GM23338 (cell line): ENCODE results near the gene TMEM53. TPM values are rescaled to one million over a fixed set of nuclear protein-coding genes. Genes with fewer than 3 reads are reported as not detected.

Source experiments
- ATAC-seq: fragments of 200-7000 bp; cut with Tn5 transposase; 3 replicates; pipeline ENCODE4 v1.9.1; 2020
- DNase-seq: peaks from one replicate; pipeline ENCODE4 v3.0.0-alpha.2; 2015; ENCODE audit warnings: low spot score
- H2AFZ ChIP-seq: fragments of 200-600 bp; sonication (generic); 2 replicates; pipeline ENCODE4 v1.8.0; 2016; ENCODE audit warnings: antibody characterized with exemption, mild to moderate bottlenecking, moderate library complexity
- H3F3A ChIP-seq: fragments of 200-600 bp; sonication (generic); replicated peaks from 2 replicates; pipeline ENCODE4 v1.8.0; 2017; ENCODE audit warnings: antibody characterized with exemption, mixed run types, low read depth
- H3K27ac ChIP-seq: fragments of 200-600 bp; sonication (generic); 2 replicates; pipeline ENCODE4 v1.6.1; 2016; ENCODE audit warnings: low read depth
- H3K27me3 ChIP-seq: fragments of 200-600 bp; sonication (generic); 2 replicates; pipeline ENCODE4 v1.8.0; 2016; ENCODE audit warnings: mild to moderate bottlenecking, mixed run types, moderate library complexity; ENCODE audit not compliant: insufficient read depth
- H3K36me3 ChIP-seq: fragments of 200-600 bp; sonication (generic); 2 replicates; pipeline ENCODE4 v1.8.0; 2016; ENCODE audit warnings: mild to moderate bottlenecking; ENCODE audit not compliant: insufficient read depth
- H3K4me1 ChIP-seq: fragments of 200-600 bp; sonication (generic); 2 replicates; pipeline ENCODE4 v1.8.0; 2016; ENCODE audit warnings: mild to moderate bottlenecking, moderate library complexity; ENCODE audit not compliant: insufficient read depth
- H3K4me2 ChIP-seq: fragments of 200-600 bp; sonication (generic); 2 replicates; pipeline ENCODE4 v1.7.1; 2017; ENCODE audit warnings: mixed run types
- H3K4me3 ChIP-seq: fragments of 200-600 bp; sonication (generic); 2 replicates; pipeline ENCODE4 v1.6.1; 2016; ENCODE audit warnings: mixed run types
- H3K79me2 ChIP-seq: fragments of 200-600 bp; sonication (generic); replicated peaks from 2 replicates; pipeline ENCODE4 v1.8.0; 2017; ENCODE audit warnings: mild to moderate bottlenecking; ENCODE audit not compliant: insufficient read depth
- H3K9me2 ChIP-seq: fragments of 200-600 bp; sonication (generic); 2 replicates; pipeline ENCODE4 v1.8.0; 2017; ENCODE audit not compliant: insufficient read depth
- H4K20me1 ChIP-seq: fragments of 200-600 bp; sonication (generic); replicated peaks from 2 replicates; pipeline ENCODE4 v1.8.0; 2017; ENCODE audit warnings: mild to moderate bottlenecking; ENCODE audit not compliant: insufficient read depth
- H3K27ac Mint-ChIP-seq: 2 replicates; pipeline ENCODE4 v1.8.0; 2020; ENCODE audit warnings: inconsistent platforms, mild to moderate bottlenecking, moderate library complexity, mixed read lengths
- H3K27me3 Mint-ChIP-seq: 3 replicates; pipeline ENCODE4 v1.8.0; 2022; ENCODE audit warnings: low read depth, mild to moderate bottlenecking, moderate library complexity, mixed read lengths, inconsistent platforms; ENCODE audit not compliant: insufficient read depth, poor library complexity
- H3K36me3 Mint-ChIP-seq: 3 replicates; pipeline ENCODE4 v1.8.0; 2021; ENCODE audit warnings: low read depth, mild to moderate bottlenecking, inconsistent platforms, moderate library complexity, mixed read lengths
- H3K4me1 Mint-ChIP-seq: 3 replicates; pipeline ENCODE4 v1.8.0; 2020; ENCODE audit warnings: mild to moderate bottlenecking, inconsistent platforms, mixed read lengths
- H3K4me3 Mint-ChIP-seq: 3 replicates; pipeline ENCODE4 v1.8.0; 2021; ENCODE audit warnings: moderate library complexity, mild to moderate bottlenecking, inconsistent platforms, mixed read lengths
- H3K9me3 Mint-ChIP-seq: 3 replicates; pipeline ENCODE4 v1.8.0; 2020; ENCODE audit warnings: moderate library complexity, mild to moderate bottlenecking, inconsistent platforms, mixed read lengths
- CREB1 ChIP-seq: fragments of 250-450 bp; sonication (Bioruptor Pico); IDR thresholded peaks from 2 replicates; pipeline ENCODE4 v1.5.0; 2020; ENCODE audit warnings: low read depth, mild to moderate bottlenecking, moderate library complexity
- CTCF ChIP-seq, 2 experiments: fragments of 200-600 bp in 1 of 2; sonication (generic) in 1 of 2; conservative IDR thresholded peaks; 2 replicates each; pipeline versions ENCODE4 v1.5.1 to v1.6.1; 2016 to 2017; ENCODE audit warnings: antibody characterized with exemption in 2 of 2, low read depth in 2 of 2, mild to moderate bottlenecking in 2 of 2, moderate library complexity in 1 of 2
- ETS1 ChIP-seq: IDR thresholded peaks from 2 replicates; pipeline ENCODE4 v1.6.1; 2016; ENCODE audit warnings: antibody characterized with exemption
- EZH2 ChIP-seq: fragments of 200-600 bp; sonication (generic); IDR thresholded peaks from one replicate; pipeline ENCODE4 v1.8.0; 2017; ENCODE audit warnings: antibody characterized with exemption, mild to moderate bottlenecking, low read depth; ENCODE audit not compliant: unreplicated experiment
- EZH2phosphoT487 ChIP-seq: fragments of 200-600 bp; sonication (generic); IDR thresholded peaks from one replicate; pipeline ENCODE4 v1.8.1; 2018; ENCODE audit warnings: antibody characterized with exemption; ENCODE audit not compliant: unreplicated experiment
- JUNB ChIP-seq: IDR thresholded peaks from one replicate; pipeline ENCODE4 v1.6.1; 2016; ENCODE audit warnings: antibody characterized with exemption; ENCODE audit not compliant: unreplicated experiment
- NANOG ChIP-seq: IDR thresholded peaks from 2 replicates; pipeline ENCODE4 v1.6.1; 2016; ENCODE audit warnings: antibody characterized with exemption, borderline replicate concordance
- POLR2AphosphoS5 ChIP-seq: IDR thresholded peaks from 2 replicates; pipeline ENCODE4 v1.6.1; 2016; ENCODE audit warnings: antibody characterized with exemption, low read depth
- REST ChIP-seq: IDR thresholded peaks from one replicate; pipeline ENCODE4 v1.6.1; 2018; ENCODE audit warnings: antibody characterized with exemption; ENCODE audit not compliant: unreplicated experiment
- STAT1 ChIP-seq: IDR thresholded peaks from one replicate; pipeline ENCODE4 v1.6.1; 2016; ENCODE audit warnings: antibody characterized with exemption; ENCODE audit not compliant: unreplicated experiment
- ZNF114 ChIP-seq: fragments of 250-450 bp; sonication (Bioruptor Pico); IDR thresholded peaks from 2 replicates; pipeline ENCODE4 v1.5.0; 2020; ENCODE audit warnings: mild to moderate bottlenecking, moderate library complexity
- polyA plus RNA-seq: library from polyadenylated mRNA; unstranded; fragments of >200 nt; fragmentation: Nextera tagmentation; extraction: Ambion mirVana; gene quantifications from 2 replicates; pipeline ENCODE4 v1.2.1, GENCODE V29; 2016
- total RNA-seq: library from RNA; depleted of rRNA; stranded (reverse); fragments of >200 nt; shearing (Covaris generic); gene quantifications from 2 replicates; pipeline ENCODE4 v1.2.3, GENCODE V29; 2014

Gene TMEM53
- total and polyA plus RNA-seq, 2 experiments from 2014 or later = 15.4 to 20.8 TPM

GRCh38 chr1:44663417-44663816, 10.9 kb downstream of the TMEM53 start (continued):
- TF ChIP-seq EZH2 (no peak), REST (no peak), ETS1 (no peak), CREB1 (no peak), ZNF114 (no peak), STAT1 (no peak)

GRCh38 chr1:44662683-44663030, 11.6 kb downstream of the TMEM53 start:
- H3K4me3 Mint-ChIP-seq = no peak overlapping the region
- peaks cover 9% of the 10 kb centered on the region for H3K4me1 Mint-ChIP-seq
- Histone ChIP-seq H3K27ac (no peak overlapping the region), H3K9me2 (no peaks in the 10 kb centered on the region), H3K4me3 (no peak overlapping the region), H2AFZ (no peak overlapping the region), H3K4me2 (no peak overlapping the region), H4K20me1 (no peaks in the 10 kb centered on the region), H3K79me2 (no peaks in the 10 kb centered on the region), H3K36me3 (no peaks in the 10 kb centered on the region), H3K4me1 (no peaks in the 10 kb centered on the region), H3F3A (no peaks in the 10 kb centered on the region), H3K27me3 (no peaks in the 10 kb centered on the region)
- H3K9me3 Mint-ChIP-seq = no peaks in the 10 kb centered on the region
- no peaks in the 10 kb centered on the region for H3K36me3 Mint-ChIP-seq
- ATAC-seq (no peak), DNase-seq (no peak)
- H3K27me3 Mint-ChIP-seq = no peaks in the 10 kb centered on the region
- no peak overlapping the region for H3K27ac Mint-ChIP-seq
- no peak for TF ChIP-seq REST
- TF ChIP-seq POLR2AphosphoS5 = no peak
- no peak for TF ChIP-seq JUNB
- TF ChIP-seq NANOG = no peak
- no peak for TF ChIP-seq EZH2
- TF ChIP-seq CTCF (conservative IDR thresholded peaks at IDR 0.05; ENCODE audit: low read depth in 2 of 2) = no peak
- no peak for TF ChIP-seq ETS1
- TF ChIP-seq ZNF114 = no peak
- TF ChIP-seq EZH2phosphoT487 = no peak
- no peak for TF ChIP-seq STAT1
- TF ChIP-seq CREB1 = no peak
